Effector memory CD8-positive, alpha-beta T cell (primary cell): ENCODE data around the gene RPS5.

Source experiments
- ATAC-seq: fragments of 150-1000 bp; cut with Tn5 transposase; replicated peaks from 2 replicates; pipeline ENCODE4 v1.10.0; 2021; ENCODE audit warnings: mild to moderate bottlenecking, moderate library complexity
- DNase-seq, 3 experiments: peaks; one replicate each; pipeline ENCODE4 v3.0.0; 2021
- H3K27ac Mint-ChIP-seq, 2 donors: one replicate each; pipeline ENCODE4 v1.8.0; 2022; ENCODE audit warnings: mild to moderate bottlenecking in 2 of 2, mixed read lengths in 2 of 2, moderate library complexity in 2 of 2
- H3K27me3 Mint-ChIP-seq, 2 donors: one replicate each; pipeline ENCODE4 v1.8.0; 2022; ENCODE audit warnings: mixed read lengths in 2 of 2
- H3K36me3 Mint-ChIP-seq: one replicate; pipeline ENCODE4 v1.8.0; 2022; ENCODE audit warnings: mild to moderate bottlenecking, moderate library complexity, mixed read lengths; ENCODE audit not compliant: insufficient read depth
- H3K4me1 Mint-ChIP-seq, 2 donors: one replicate each; pipeline ENCODE4 v1.8.0; 2022; ENCODE audit warnings: low read depth in 2 of 2, mixed read lengths in 2 of 2
- H3K4me3 Mint-ChIP-seq, 2 donors: one replicate each; pipeline ENCODE4 v1.8.0; 2022; ENCODE audit warnings: mild to moderate bottlenecking in 2 of 2, mixed read lengths in 2 of 2, moderate library complexity in 2 of 2
- H3K9me3 Mint-ChIP-seq, 2 donors: one replicate each; pipeline ENCODE4 v1.8.0; 2022; ENCODE audit warnings: mixed read lengths in 2 of 2

Gene RPS5

DNA sequence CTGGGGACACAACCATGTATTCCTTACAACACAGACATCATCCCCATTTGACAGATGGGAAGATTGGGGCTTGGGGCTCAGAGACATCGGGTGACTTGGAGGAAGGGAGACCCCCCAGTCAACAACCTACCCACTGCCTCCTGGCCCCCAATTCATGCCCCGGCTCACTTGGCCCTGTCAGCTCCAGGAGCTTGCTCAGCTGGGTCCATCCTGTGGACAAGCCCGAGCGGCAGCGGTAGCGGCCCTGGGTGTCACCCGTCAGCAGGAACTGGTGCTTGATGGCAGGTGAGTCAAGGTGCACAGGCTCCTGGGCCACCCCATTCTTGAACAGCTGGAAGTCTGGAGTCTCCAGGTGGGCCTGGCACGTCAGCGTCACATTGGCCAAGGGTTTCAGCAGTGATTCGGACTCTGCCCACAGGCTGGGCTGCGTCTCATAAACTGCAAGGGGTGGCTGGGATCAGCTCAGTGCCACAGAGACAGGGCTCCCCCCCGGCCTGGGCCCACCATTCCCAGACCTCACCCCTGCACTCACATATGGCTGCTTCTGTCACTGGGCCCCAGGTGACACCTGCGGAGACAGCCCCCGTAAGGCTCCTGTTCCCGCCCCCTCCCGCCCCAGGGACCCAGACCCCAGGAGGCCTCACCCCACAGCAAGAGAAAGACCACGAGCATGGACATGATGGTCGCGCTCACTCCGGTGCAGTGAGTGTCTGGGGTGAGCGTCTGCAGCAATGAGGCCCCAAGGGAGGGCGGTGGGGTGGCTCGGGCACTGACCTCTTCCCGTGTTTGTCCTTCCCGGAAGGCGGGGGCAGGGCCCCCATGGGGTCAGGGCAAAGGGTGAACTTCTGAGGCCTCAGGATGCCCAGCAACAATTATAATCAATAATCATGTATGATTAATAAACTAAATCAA lies 34.1 kb upstream of the RPS5 start, which contains the start of gene A1BG:
Gene A1BG, minus strand, starts transcription at position 733 of the 912 bp plus-strand sequence. Its CDS starts 55 bp downstream, at position 678.
- H3K27ac Mint-ChIP-seq, result peak within 1 kb of the TSS; percentile 63 to 66
- no peak for DNase-seq
- no peak within 1 kb of the TSS for H3K4me3 Mint-ChIP-seq
- H3K4me1 Mint-ChIP-seq, result peaks cover 4 to 10% of the 10 kb centered on the region in 2 donors
- peaks cover 4% of the 10 kb centered on the region for H3K36me3 Mint-ChIP-seq
- peaks cover 0 to 2% of the 10 kb centered on the region in 2 donors for H3K9me3 Mint-ChIP-seq
- H3K27me3 Mint-ChIP-seq, result no peaks in the 10 kb centered on the region
- no peak for ATAC-seq

GRCh38 chr19:58353717-58354477 lies 33.2 kb upstream of the RPS5 start:
- Mint-ChIP-seq H3K4me1 (peaks cover 4 to 6% of the 10 kb centered on the region in 2 donors), H3K27ac (no peak overlapping the region), H3K4me3 (no peak overlapping the region), H3K27me3 (no peaks in the 10 kb centered on the region), H3K9me3 (peaks cover 0 to 2% of the 10 kb centered on the region in 2 donors), H3K36me3 (peaks cover 6% of the 10 kb centered on the region)
- DNase-seq (no peak), ATAC-seq (no peak)

DNA sequence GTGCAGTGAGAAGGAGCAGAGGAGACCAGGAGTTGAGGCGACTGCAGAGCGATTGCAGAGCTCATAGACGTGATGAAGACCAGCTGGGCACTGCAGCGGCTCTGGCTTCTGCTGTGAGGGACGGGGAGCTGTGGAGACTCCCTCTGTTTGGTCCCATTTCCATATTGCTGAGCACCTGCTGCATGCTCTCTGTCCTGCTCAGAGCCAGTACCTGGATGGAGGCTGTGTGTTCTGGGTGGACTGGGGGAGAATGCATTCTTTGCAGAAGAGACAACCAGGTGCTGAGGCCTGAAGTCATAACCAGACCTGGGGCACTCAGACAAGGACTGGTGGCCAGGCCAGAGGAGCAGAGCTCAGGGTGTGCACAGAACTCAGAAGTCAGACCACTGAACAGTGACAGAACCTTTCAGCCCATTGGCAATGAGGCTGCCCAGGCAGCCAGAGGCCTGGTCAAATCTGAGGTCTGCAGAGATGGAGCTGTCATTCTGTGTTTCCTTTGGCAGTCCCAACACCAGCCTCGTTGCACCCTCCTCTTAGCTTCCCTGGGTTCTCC lies 32.5 kb upstream of the RPS5 start:
- DNase-seq, result no peak
- no peak for ATAC-seq
- no peak overlapping the region for H3K27ac Mint-ChIP-seq
- H3K9me3 Mint-ChIP-seq, result peaks cover 0 to 2% of the 10 kb centered on the region in 2 donors
- H3K36me3 Mint-ChIP-seq, result peaks cover 12% of the 10 kb centered on the region
- no peak overlapping the region for H3K4me3 Mint-ChIP-seq
- no peaks in the 10 kb centered on the region for H3K27me3 Mint-ChIP-seq
- H3K4me1 Mint-ChIP-seq, result peaks cover 2 to 6% of the 10 kb centered on the region in 2 donors

- H3K36me3 Mint-ChIP-seq, result peaks cover 12% of the 10 kb centered on the region
- H3K4me1 Mint-ChIP-seq, result peaks cover 0 to 6% of the 10 kb centered on the region in 2 donors
- ATAC-seq (no peak), DNase-seq (no peak)
- H3K27ac Mint-ChIP-seq, result no peak overlapping the region
- peak overlapping the region; percentile 35 to 43 for H3K4me3 Mint-ChIP-seq
- no peaks in the 10 kb centered on the region for H3K9me3 Mint-ChIP-seq
- no peaks in the 10 kb centered on the region for H3K27me3 Mint-ChIP-seq
These were observed 31.8 kb upstream of the RPS5 start for GRCh38 chr19:58355215-58355796.

GRCh38 chr19:58355908-58356765 lies 30.9 kb upstream of the RPS5 start:
- peak; percentile 80 for ATAC-seq
- peaks cover 16% of the 10 kb centered on the region for H3K36me3 Mint-ChIP-seq

GRCh38 chr19:58356766-58357480 lies 30.1 kb upstream of the RPS5 start:
- Mint-ChIP-seq H3K9me3 (no peaks in the 10 kb centered on the region), H3K36me3 (peaks cover 18% of the 10 kb centered on the region), H3K27ac (no peak overlapping the region), H3K27me3 (no peaks in the 10 kb centered on the region), H3K4me3 (peak overlapping the region in 1 of 2 donors; percentile 71), H3K4me1 (peaks cover 3 to 8% of the 10 kb centered on the region in 2 donors)
- ATAC-seq (no peak), DNase-seq (no peak)

More at GRCh38 chr19:58355908-58356765, 30.9 kb upstream of the RPS5 start:
- Mint-ChIP-seq H3K27me3 (no peaks in the 10 kb centered on the region), H3K9me3 (no peaks in the 10 kb centered on the region), H3K4me3 (peak overlapping the region; percentile 35 to 71), H3K27ac (no peak overlapping the region), H3K4me1 (peaks cover 0 to 6% of the 10 kb centered on the region in 2 donors)
- peak in 2 of 3 experiments; percentile 9 to 17 for DNase-seq

DNA sequence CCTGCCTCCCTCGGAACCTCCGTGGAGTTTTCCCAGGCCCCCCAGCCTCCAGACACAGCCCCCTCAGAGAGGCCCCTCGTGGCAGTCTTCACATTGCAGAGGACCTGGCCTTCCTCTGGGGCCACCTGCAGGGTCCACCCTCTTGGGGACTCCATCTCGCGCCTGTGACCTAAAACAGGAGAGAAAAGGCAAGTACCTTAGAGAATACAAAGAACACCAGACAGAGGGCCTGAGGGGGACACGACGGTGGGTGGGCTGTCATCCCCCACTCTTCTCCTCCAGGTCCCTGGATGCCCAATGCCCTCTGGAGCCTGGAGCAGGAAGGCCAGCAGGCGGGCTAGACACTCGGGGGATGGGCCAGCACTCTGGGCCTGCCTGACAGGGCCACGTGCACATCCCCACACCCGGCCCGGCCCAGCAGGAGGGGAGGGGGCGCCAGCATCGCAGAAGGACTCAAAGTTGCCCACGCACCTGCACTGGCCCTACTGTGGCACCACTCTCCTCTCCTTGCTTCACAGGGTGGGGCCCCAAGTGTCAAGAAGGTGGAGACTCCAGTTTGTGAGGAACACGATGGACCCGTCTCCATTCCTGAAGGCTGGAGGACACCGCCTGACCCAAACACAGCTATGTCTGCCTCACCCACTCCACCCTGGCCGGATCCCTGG lies 29.5 kb upstream of the RPS5 start:
- Mint-ChIP-seq H3K4me3 (peak overlapping the region in 1 of 2 donors; percentile 71), H3K36me3 (peaks cover 23% of the 10 kb centered on the region)
- ATAC-seq, result no peak

DNA sequence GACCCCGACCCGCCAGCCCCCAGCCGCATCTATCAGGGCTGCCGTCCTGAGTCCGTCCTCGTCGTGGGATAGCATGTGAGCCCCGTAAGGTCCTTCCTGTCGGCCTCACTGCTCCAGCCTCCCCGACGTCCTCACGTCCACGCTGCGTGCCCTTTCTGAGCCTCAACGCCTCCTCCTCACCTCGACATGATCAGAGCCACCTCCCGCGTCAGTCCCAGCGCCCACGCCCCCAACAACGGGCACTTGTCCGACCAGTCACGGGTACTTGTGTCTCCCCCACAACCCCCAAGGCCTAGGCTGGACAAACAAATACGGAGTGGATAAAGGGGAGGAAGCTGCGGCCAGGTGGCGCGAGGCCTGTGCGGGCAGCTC lies 25.2 kb upstream of the RPS5 start:
- H3K4me3 Mint-ChIP-seq, result peak overlapping the region; percentile 91 to 96
- H3K27me3 Mint-ChIP-seq, result no peaks in the 10 kb centered on the region
- peaks cover 7 to 14% of the 10 kb centered on the region in 2 donors for H3K4me1 Mint-ChIP-seq
- no peaks in the 10 kb centered on the region for H3K9me3 Mint-ChIP-seq
- ATAC-seq (peak; percentile 1), DNase-seq (peak in 1 of 3 experiments; percentile 16)
- peaks cover 29% of the 10 kb centered on the region for H3K36me3 Mint-ChIP-seq
- H3K27ac Mint-ChIP-seq, result peak overlapping the region; percentile 92 to 93

More for the DNA sequence above, 29.5 kb upstream of the RPS5 start:
- H3K27me3 Mint-ChIP-seq, result no peaks in the 10 kb centered on the region
- H3K9me3 Mint-ChIP-seq, result no peaks in the 10 kb centered on the region
- peaks cover 7 to 10% of the 10 kb centered on the region in 2 donors for H3K4me1 Mint-ChIP-seq
- DNase-seq, result no peak
- H3K27ac Mint-ChIP-seq, result no peak overlapping the region

DNA sequence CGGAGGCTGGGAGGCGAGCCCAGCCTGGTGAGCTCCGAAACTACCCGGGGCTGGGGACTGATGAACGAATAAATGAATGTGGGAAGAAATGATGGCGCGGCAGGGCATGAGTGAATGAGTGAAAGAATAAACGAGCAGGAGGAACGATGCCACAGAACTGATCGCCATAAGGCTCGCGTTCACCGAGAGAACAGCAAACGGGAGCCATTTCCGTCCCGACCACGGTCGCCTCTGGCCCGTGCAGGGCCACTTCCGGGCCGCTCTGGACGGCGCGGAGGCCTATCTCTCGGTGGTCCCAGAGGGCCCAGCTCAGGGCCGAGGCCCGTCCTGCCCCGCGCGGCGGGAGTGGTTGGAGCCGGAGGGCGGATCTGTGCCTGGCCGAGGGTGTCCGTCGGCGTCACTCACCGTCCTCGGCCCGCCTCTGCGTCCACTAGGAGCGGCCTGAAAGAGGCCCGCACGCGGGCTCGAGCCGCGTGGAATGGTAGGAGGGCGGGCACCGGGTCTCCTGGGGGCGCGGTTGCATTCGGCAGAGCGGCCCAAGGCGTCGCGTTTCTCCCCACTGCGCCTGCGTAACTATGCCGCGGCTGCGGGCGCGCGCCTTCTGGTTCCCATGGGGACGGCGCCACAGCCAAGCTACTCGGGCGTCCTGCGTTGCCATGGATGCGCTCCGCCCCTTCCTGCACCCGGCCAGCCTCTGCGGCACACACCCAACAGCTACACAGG lies 24.6 kb upstream of the RPS5 start, which contains the start of gene ZNF497:
Gene ZNF497, minus strand, starts transcription at position 480 of the 723 bp plus-strand sequence. CDS start 5,116 bp downstream, outside the sequence.
- peak within 1 kb of the TSS; percentile 92 to 93 for H3K27ac Mint-ChIP-seq
- H3K27me3 Mint-ChIP-seq, result no peaks in the 10 kb centered on the region
- peak within 1 kb of the TSS; percentile 91 to 96 for H3K4me3 Mint-ChIP-seq
- peaks cover 29% of the 10 kb centered on the region for H3K36me3 Mint-ChIP-seq
- H3K9me3 Mint-ChIP-seq, result no peaks in the 10 kb centered on the region
- H3K4me1 Mint-ChIP-seq, result peaks cover 7 to 14% of the 10 kb centered on the region in 2 donors
- peak; percentile 94 to 96 (median 96) for DNase-seq
- ATAC-seq, result peak; percentile 90

DNA sequence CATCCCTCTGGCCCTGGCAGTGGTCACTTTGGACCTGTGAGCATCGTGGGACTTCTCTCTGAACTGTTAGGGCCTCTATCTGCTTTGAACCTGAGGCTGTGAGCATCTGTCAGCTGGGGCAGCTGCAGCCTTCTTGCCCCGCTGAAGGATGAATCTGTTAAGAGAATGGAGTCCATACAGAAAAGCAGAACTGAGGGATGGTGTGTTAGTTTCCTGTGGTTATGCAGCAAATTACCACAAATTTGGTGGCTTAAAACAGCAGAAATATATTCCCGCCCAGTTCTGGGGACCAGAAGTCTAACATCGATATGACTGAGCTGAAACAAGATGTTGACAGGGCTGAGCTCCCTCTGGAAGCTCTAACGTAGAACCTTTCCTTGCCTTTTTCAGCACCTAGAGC lies 22.9 kb upstream of the RPS5 start:
- peaks cover 7 to 10% of the 10 kb centered on the region in 2 donors for H3K4me1 Mint-ChIP-seq
- DNase-seq, result no peak
- H3K27me3 Mint-ChIP-seq, result no peaks in the 10 kb centered on the region
- H3K36me3 Mint-ChIP-seq, result peaks cover 25% of the 10 kb centered on the region
- H3K9me3 Mint-ChIP-seq, result no peaks in the 10 kb centered on the region
- H3K27ac Mint-ChIP-seq, result no peak overlapping the region
- ATAC-seq, result no peak
- peak overlapping the region in 1 of 2 donors; percentile 17 for H3K4me3 Mint-ChIP-seq
